Measurements from ENCODE around the gene MPC1. TPM values are rescaled to one million over a fixed set of nuclear protein-coding genes. Genes with fewer than 3 reads are reported as not detected.
"Not testable (repeated sequence)": the region's sequence is repeated elsewhere in the genome, so short reads cannot be mapped to it uniquely, and the experiment has no call there.

MPC1 gene
- polyA plus RNA-seq, 1 donor, result 73.6 TPM

GRCh38 chr6:166345672-166346071, 37.1 kb downstream of the MPC1 start:
- DNase-seq (ENCODE audit: low read depth), result not testable (repeated sequence)

GRCh38 chr6:166344921-166345320, 37.8 kb downstream of the MPC1 start:
- DNase-seq (ENCODE audit: low read depth), result not testable (repeated sequence)

GRCh38 chr6:166344240-166344639, 38.5 kb downstream of the MPC1 start:
- DNase-seq (ENCODE audit: low read depth), result no peak

- no peak for DNase-seq (ENCODE audit: low read depth)
These were observed 39.6 kb downstream of the MPC1 start for GRCh38 chr6:166343150-166343487.

GRCh38 chr6:166342349-166343149, 40.2 kb downstream of the MPC1 start, which contains the start of gene SFT2D1:
Gene SFT2D1 (minus strand): TSS chr6:166342545. CDS start chr6:166342481, 64 bp downstream.
- peak; percentile 67 for DNase-seq (ENCODE audit: low read depth)

- no peak for DNase-seq (ENCODE audit: low read depth)
These were observed 40.8 kb downstream of the MPC1 start for GRCh38 chr6:166341977-166342348.

GRCh38 chr6:166341464-166341863, 41.3 kb downstream of the MPC1 start:
- DNase-seq (ENCODE audit: low read depth), result no peak

- no peak for DNase-seq (ENCODE audit: low read depth)
These were observed 43.9 kb downstream of the MPC1 start for GRCh38 chr6:166338854-166339253.

GRCh38 chr6:166336847-166337246, 45.9 kb downstream of the MPC1 start:
- DNase-seq (ENCODE audit: low read depth), result no peak

- no peak for DNase-seq (ENCODE audit: low read depth)
These were observed 47.1 kb downstream of the MPC1 start for GRCh38 chr6:166335378-166336302.

GRCh38 chr6:166334878-166335277, 47.9 kb downstream of the MPC1 start:
- no peak for DNase-seq (ENCODE audit: low read depth)

GRCh38 chr6:166333172-166333995, 49.4 kb downstream of the MPC1 start:
- DNase-seq (ENCODE audit: low read depth), result no peak

GRCh38 chr6:166331503-166332415, 51.0 kb downstream of the MPC1 start:
- DNase-seq (ENCODE audit: low read depth), result no peak

GRCh38 chr6:166330612-166331011, 52.1 kb downstream of the MPC1 start:
- no peak for DNase-seq (ENCODE audit: low read depth)

GRCh38 chr6:166325383-166326042, 57.2 kb downstream of the MPC1 start:
- no peak for DNase-seq (ENCODE audit: low read depth)

- no peak for DNase-seq (ENCODE audit: low read depth)
These were observed 59.3 kb downstream of the MPC1 start for GRCh38 chr6:166323395-166323794.

- DNase-seq (ENCODE audit: low read depth), result no peak
These were observed 63.8 kb downstream of the MPC1 start for GRCh38 chr6:166318649-166319600.

- DNase-seq (ENCODE audit: low read depth), result no peak
These were observed 64.5 kb downstream of the MPC1 start for GRCh38 chr6:166318227-166318626.
